Heart right ventricle (tissue), 16 donors: ENCODE results near the gene CHST1. TPM values are rescaled to one million over a fixed set of nuclear protein-coding genes. Genes with fewer than 3 reads are reported as not detected.

Experiments
- ATAC-seq, 8 donors: fragments of 200-7000 bp; cut with Tn5 transposase; one replicate each; pipeline ENCODE4 v1.9.1; 2020; ENCODE audit warnings: mild to moderate bottlenecking in 8 of 8, moderate library complexity in 8 of 8, moderate number of reproducible peaks in 1 of 8
- DNase-seq, 2 donors: peaks; one replicate each; pipeline ENCODE4 v3.0.0-alpha.2; 2020
- H3K27ac ChIP-seq, 10 donors: fragments of 200-600 bp; sonication (generic) in 2 of 10; one replicate each; pipeline versions ENCODE4 v1.5.0 to v1.8.0; 2020 to 2022; ENCODE audit warnings: mild to moderate bottlenecking in 3 of 10
- H3K27me3 ChIP-seq, 7 donors: fragments of 200-600 bp; one replicate each; pipeline ENCODE4 v1.8.0; 2021 to 2022; ENCODE audit warnings: mild to moderate bottlenecking in 2 of 7
- H3K36me3 ChIP-seq, 9 donors: fragments of 200-600 bp; sonication (generic) in 1 of 9; one replicate each; pipeline versions ENCODE4 v1.5.0 to v1.8.0; 2020 to 2022; ENCODE audit warnings: mild to moderate bottlenecking in 2 of 9
- H3K4me1 ChIP-seq, 9 donors: fragments of 200-600 bp; sonication (generic) in 1 of 9; one replicate each; pipeline versions ENCODE4 v1.5.0 to v1.8.0; 2020 to 2022; ENCODE audit warnings: mild to moderate bottlenecking in 4 of 9
- H3K4me3 ChIP-seq, 10 donors: fragments of 200-600 bp; sonication (generic) in 2 of 10; one replicate each; pipeline versions ENCODE4 v1.5.0 to v1.8.0; 2020 to 2022; ENCODE audit warnings: mild to moderate bottlenecking in 7 of 10, moderate library complexity in 2 of 10
- H3K9me3 ChIP-seq, 11 donors: fragments of 200-600 bp in 10 of 11; sonication (generic) in 2 of 11; one replicate each; pipeline versions ENCODE4 v1.5.0 to v1.8.0; 2013 to 2022; ENCODE audit warnings: mild to moderate bottlenecking in 2 of 11, control low read depth in 1 of 11, moderate library complexity in 1 of 11
- WGBS, 2 donors: extraction: QIAGEN DNeasy Blood & Tissue Kit; methylation state at CpG; one replicate each; pipeline ENCODE4 v1.1.7; 2013; ENCODE audit warnings: inconsistent platforms in 1 of 2; 5-methylcytosine and 5-hydroxymethylcytosine counted together
- intact Hi-C, 10 donors: fragments of 100-400 bp; cut with DNase I; formaldehyde crosslinking; loops; one replicate each; pipeline versions ENCODE4 v1.11.1 to v1.14.2; 2022
- polyA plus RNA-seq, 2 donors: library from polyadenylated mRNA; stranded (reverse); fragments of 200-250 nt; gene quantifications; one replicate each; pipeline ENCODE4 v1.2.3, GENCODE V29; 2013
- total RNA-seq, 10 donors: library from RNA; stranded (reverse); fragmentation: NEBNext Ultra II Directional in 3 of 10; extraction: Animal tissue kit (Norgen Biotek cat#: 25700) in 3 of 10; gene quantifications; one replicate each; pipeline versions ENCODE4 v1.2.1 to v1.2.4, GENCODE V29; 2021 to 2023
- TF ChIP-seq, protein P1 (sequence below), 9 donors: fragments of 200-600 bp; sonication (generic) in 2 of 9; IDR thresholded peaks; one replicate each; pipeline versions ENCODE4 v1.5.0 to v1.8.0; 2021 to 2022; ENCODE audit warnings: antibody characterized with exemption in 9 of 9, mild to moderate bottlenecking in 5 of 9, moderate library complexity in 1 of 9
- donor health status: Arrhythmogenic right ventricular cardiomyopathy.
- donor health status: ischemic (EF 13 %, LVEDD 7.1; RV severe dilation, severe dysfunction).
- donor health status: healthy with polysubstance abuse.
- donor health status: DM: no; HTN: yes; CAD: no.
- donor health status: DM: no; HTN: no; CAD: no.
- donor health status: ischemic (EF 25% LVEDD 6.9; RV normal size, moderate dysfunction).
- donor health status: ischemic (EF 25% LVEDD 5.7; RV mildly dilated, moderate dysfunction).
- donor health status: healthy.
- donor health status: DM: yes; HTN: yes; CAD: no.
- donor health status: Ischemic cardiomyopathy.
- donor health status: ischemic (EF 35%, LVEDD 5.7; RV mildly dilated, moderate dysfunction).
- donor health status: nonischemic (EF 11% LVEDD 7.7; RV severe dilation, severe dysfunction).
- donor health status: DM: yes; HTN: yes; CAD: no.
- donor health status: PGD.
- donor health status: ischemic (EF 29% LVEDD 5.4; RV normal size, mild dysfunction).
- donor health status: nonischemic (EF 23%, LVEDD 6.1; RV moderate dilation, normal function).

The CHST1 gene
- total and polyA plus RNA-seq, 12 donors = 0.53 to 7.7 (median 1.9) TPM

DNA sequence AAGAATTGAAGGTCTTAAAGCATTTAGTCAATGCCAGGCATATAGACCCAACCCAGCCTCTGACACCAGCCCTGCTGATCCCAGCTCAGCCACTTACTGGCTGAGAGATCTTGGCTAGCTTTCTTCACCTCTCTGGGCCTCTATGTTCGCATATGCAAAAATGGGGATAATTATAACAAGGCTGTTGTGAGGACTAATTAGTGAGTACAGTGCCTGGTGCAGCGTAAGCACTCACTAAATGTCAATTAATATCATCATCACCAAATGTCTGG, 10.5 kb downstream of the CHST1 start:
- H3K4me3 ChIP-seq = no peak overlapping the region
- H3K27ac ChIP-seq = no peak overlapping the region
- intact Hi-C loops = loop anchor here (2.0 to 10.0 kb wide), 14 partner anchors 53 to 284 kb away; no protein-coding TSS in a partner anchor
- 61 to 65% methylated on average over 2 of the region's 2 CpGs for WGBS, 2 donors
- peaks cover 5 to 43% (median 32%) of the 10 kb centered on the region in 9 donors for H3K4me1 ChIP-seq
- ATAC-seq = no peak
- no peak for DNase-seq
- H3K36me3 ChIP-seq = peaks cover 0 to 15% (median 0%) of the 10 kb centered on the region in 9 donors
- TF ChIP-seq, protein P1, sequence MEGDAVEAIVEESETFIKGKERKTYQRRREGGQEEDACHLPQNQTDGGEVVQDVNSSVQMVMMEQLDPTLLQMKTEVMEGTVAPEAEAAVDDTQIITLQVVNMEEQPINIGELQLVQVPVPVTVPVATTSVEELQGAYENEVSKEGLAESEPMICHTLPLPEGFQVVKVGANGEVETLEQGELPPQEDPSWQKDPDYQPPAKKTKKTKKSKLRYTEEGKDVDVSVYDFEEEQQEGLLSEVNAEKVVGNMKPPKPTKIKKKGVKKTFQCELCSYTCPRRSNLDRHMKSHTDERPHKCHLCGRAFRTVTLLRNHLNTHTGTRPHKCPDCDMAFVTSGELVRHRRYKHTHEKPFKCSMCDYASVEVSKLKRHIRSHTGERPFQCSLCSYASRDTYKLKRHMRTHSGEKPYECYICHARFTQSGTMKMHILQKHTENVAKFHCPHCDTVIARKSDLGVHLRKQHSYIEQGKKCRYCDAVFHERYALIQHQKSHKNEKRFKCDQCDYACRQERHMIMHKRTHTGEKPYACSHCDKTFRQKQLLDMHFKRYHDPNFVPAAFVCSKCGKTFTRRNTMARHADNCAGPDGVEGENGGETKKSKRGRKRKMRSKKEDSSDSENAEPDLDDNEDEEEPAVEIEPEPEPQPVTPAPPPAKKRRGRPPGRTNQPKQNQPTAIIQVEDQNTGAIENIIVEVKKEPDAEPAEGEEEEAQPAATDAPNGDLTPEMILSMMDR (IDR thresholded peaks at IDR 0.05) = no peak
- no peaks in the 10 kb centered on the region for H3K9me3 ChIP-seq
- peaks cover 0 to 30% (median 6%) of the 10 kb centered on the region in 7 donors for H3K27me3 ChIP-seq

GRCh38 chr11:45654231-45655011, 11.0 kb downstream of the CHST1 start:
- DNase-seq = no peak
- intact Hi-C loops = loop anchor here (2.0 to 10.0 kb wide), 14 partner anchors 52 to 284 kb away; no protein-coding TSS in a partner anchor
- Histone ChIP-seq H3K27me3 (peaks cover 0 to 30% (median 10%) of the 10 kb centered on the region in 7 donors), H3K4me3 (no peak overlapping the region), H3K27ac (no peak overlapping the region), H3K4me1 (peaks cover 5 to 39% (median 27%) of the 10 kb centered on the region in 9 donors), H3K36me3 (peaks cover 0 to 20% (median 0%) of the 10 kb centered on the region in 9 donors), H3K9me3 (no peaks in the 10 kb centered on the region)
- no peak for ATAC-seq
- 66 to 67% methylated on average over 8 of the region's 8 CpGs for WGBS, 2 donors
- TF ChIP-seq, protein P1 (IDR thresholded peaks at IDR 0.05) = no peak

DNA sequence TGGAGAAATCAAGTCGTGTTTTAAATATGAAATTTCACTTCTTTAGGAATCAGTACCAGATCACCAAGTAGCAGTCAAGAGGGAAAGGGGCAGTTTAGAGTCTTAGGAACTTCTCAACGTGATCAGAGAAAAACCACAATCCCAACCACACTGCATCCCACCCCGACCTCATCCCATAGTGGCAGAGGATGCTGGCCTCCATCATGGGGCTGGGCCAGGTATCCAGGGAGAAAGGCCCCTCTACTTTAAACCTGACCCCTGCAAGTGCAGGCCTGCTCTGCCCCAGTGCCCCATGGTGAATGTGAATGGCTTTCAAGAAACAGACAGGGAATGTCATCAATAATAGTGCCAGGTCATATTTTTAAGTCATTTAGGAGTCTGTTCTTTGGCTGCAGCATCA, 12.1 kb downstream of the CHST1 start:
- H3K36me3 ChIP-seq = peaks cover 0 to 20% (median 0%) of the 10 kb centered on the region in 9 donors
- no peak overlapping the region for H3K27ac ChIP-seq
- peaks cover 0 to 31% (median 17%) of the 10 kb centered on the region in 9 donors for H3K4me1 ChIP-seq
- ATAC-seq (no peak), DNase-seq (no peak)
- H3K4me3 ChIP-seq = no peak overlapping the region
- TF ChIP-seq, protein P1 (IDR thresholded peaks at IDR 0.05) = no peak
- H3K27me3 ChIP-seq = peaks cover 0 to 20% (median 8%) of the 10 kb centered on the region in 7 donors
- H3K9me3 ChIP-seq = no peaks in the 10 kb centered on the region
- 67 to 85% methylated on average over 3 of the region's 3 CpGs for WGBS, 2 donors
- intact Hi-C loops = loop anchor here in 9 of 10 donors (5.0 to 10.0 kb wide), 10 partner anchors 92 to 281 kb away; no protein-coding TSS in a partner anchor

DNA sequence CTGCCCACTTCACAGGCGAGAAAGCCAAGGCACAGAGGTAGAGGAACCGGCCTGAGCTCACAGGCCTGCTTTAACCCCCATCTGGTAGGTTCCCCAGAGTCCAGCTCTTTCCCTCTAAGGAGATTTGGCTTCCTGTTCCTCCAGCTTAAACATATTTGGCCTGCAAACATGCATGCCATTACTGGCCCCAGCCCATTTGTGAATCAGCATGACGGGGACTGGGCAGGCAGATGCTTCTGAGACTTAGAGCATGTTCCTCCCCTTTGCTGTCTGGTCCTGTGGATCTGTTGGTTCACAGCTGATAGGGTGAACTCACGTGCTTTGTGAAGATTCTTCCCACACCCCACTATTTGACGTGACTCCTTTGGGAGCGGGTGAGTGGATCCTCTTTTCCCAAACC, 12.6 kb downstream of the CHST1 start:
- ATAC-seq (no peak), DNase-seq (no peak)
- peaks cover 0 to 18% (median 8%) of the 10 kb centered on the region in 7 donors for H3K27me3 ChIP-seq
- WGBS, 2 donors = 83 to 88% methylated on average over 6 of the region's 6 CpGs
- peaks cover 0 to 20% (median 0%) of the 10 kb centered on the region in 9 donors for H3K36me3 ChIP-seq
- H3K9me3 ChIP-seq = no peaks in the 10 kb centered on the region
- no peak overlapping the region for H3K4me3 ChIP-seq
- intact Hi-C loops = loop anchor here in 9 of 10 donors (5.0 to 10.0 kb wide), 10 partner anchors 92 to 280 kb away; no protein-coding TSS in a partner anchor
- H3K4me1 ChIP-seq = peaks cover 0 to 31% (median 17%) of the 10 kb centered on the region in 9 donors
- TF ChIP-seq, protein P1 (IDR thresholded peaks at IDR 0.05) = no peak
- H3K27ac ChIP-seq = no peak overlapping the region
